RWPE1 (cell line): ENCODE results near the gene KRT9.

Source experiments
- CTCF ChIA-PET: fragments of 350-600 bp; sonication (Branson Sonifier 250); formaldehyde crosslinking; extraction: SDS; loops from one replicate; lab custom pipeline; 2021; lab: Yijun Ruan, JAX
- POLR2A ChIA-PET: fragments of 400-600 bp; formaldehyde crosslinking; extraction: SDS; loops from one replicate; lab custom pipeline; 2020; ENCODE audit warnings: antibody characterized with exemption; ENCODE audit not compliant: low non-redundant PET; lab: Yijun Ruan, JAX
- DNase-seq: peaks from one replicate; pipeline ENCODE4 v3.0.0; 2012; ENCODE audit warnings: low spot score
- H3K27ac ChIP-seq: fragments of 450-650 bp; 2 replicates; pipeline ENCODE4 v1.5.1; 2017
- TF ChIP-seq, protein P1 (sequence below): fragments of 450-650 bp; conservative IDR thresholded peaks from 2 replicates; pipeline ENCODE4 v1.5.1; 2017; ENCODE audit warnings: low read depth, mild to moderate bottlenecking

The KRT9 gene

DNA sequence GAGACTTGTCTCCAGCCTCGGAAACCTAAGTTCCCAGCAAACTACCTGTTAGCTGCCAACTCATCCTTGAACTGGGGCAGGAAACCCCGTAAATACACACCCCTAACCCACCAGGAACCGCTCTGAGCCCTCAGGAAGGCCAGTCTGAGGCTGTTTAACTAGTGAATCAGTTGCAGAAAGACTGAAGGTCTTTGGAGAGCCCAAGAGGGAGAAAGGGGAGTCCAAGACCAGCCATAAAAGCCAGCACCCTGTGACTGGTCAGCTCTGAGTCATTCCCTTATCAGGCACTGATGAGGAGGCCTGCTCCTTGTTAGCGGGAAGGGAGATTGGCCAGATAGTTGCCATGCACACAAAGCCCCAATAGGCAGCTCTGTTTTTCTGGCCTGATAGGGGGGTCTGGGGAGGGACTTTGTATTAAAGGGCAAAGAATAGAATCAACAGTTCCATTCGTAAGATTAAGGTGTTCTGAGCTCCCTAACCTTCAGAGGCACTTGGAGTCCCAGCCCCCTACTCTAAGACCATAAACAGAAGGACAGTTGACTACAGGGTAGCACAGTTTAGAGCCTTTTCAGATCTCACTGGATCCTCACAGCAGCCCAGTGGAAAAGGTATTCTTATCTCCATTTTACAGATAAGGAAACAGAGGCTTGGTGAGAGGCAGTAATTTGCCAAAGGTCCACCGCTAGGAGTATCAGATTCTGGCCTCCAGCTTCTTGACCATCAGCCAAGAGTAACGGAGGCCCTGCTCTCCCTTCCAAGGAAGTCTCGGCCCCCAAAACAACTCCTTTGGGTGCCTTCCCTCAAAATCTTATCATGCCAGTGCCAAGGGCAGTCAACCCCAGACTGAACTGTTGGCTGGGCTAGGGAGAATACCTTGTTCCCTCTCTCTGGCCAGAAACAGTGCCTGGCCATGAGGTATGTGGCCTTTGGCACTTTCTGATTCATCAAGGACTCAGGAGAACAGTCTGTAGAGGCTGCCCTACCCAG is 41.5 kb downstream of the KRT9 start:
- ChIA-PET CTCF (interaction anchor here (0.6 to 1.3 kb wide), 3 partner anchors 18 to 281 kb away, joined by 3 to 8 read pairs (median 4); no protein-coding TSS in a partner anchor), POLR2A (no interaction called here)
- peak; percentile 51 for DNase-seq
- peak overlapping the region; percentile 32; the same call in 1 of the 2 replicates for H3K27ac ChIP-seq
- TF ChIP-seq, protein P1, sequence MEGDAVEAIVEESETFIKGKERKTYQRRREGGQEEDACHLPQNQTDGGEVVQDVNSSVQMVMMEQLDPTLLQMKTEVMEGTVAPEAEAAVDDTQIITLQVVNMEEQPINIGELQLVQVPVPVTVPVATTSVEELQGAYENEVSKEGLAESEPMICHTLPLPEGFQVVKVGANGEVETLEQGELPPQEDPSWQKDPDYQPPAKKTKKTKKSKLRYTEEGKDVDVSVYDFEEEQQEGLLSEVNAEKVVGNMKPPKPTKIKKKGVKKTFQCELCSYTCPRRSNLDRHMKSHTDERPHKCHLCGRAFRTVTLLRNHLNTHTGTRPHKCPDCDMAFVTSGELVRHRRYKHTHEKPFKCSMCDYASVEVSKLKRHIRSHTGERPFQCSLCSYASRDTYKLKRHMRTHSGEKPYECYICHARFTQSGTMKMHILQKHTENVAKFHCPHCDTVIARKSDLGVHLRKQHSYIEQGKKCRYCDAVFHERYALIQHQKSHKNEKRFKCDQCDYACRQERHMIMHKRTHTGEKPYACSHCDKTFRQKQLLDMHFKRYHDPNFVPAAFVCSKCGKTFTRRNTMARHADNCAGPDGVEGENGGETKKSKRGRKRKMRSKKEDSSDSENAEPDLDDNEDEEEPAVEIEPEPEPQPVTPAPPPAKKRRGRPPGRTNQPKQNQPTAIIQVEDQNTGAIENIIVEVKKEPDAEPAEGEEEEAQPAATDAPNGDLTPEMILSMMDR: no peak

DNA sequence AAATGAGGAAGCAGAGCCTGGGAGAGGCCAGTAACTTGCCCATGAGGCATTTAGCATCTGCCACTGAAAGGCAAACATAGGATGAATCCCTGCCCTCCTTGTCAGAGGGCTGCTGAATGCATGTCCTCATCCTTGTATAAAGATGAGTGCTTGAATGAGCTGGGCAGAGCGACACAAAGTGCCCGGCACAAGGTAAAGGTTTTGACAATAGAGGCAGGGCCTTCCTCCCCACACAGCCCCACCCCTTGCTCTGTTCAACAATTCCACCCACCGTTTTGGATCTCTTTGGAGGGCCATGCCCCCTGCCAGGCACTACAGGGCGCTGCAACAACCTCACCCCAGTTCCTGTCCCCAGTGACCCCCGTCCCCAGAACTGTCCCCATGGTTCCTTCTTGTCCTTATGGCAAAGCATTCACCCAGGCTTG is 42.4 kb downstream of the KRT9 start:
- TF ChIP-seq, protein P1: no peak
- CTCF ChIA-PET: interaction anchor here (0.6 to 1.3 kb wide), 2 partner anchors 19 to 687 kb away, joined by 3 to 8 read pairs; no protein-coding TSS in a partner anchor
- H3K27ac ChIP-seq: peak overlapping the region; percentile 32
- no peak for DNase-seq
- POLR2A ChIA-PET: interaction anchor here (0.9 kb wide), 1 partner anchor 9 kb away, joined by 3 read pairs; no protein-coding TSS in a partner anchor

DNA sequence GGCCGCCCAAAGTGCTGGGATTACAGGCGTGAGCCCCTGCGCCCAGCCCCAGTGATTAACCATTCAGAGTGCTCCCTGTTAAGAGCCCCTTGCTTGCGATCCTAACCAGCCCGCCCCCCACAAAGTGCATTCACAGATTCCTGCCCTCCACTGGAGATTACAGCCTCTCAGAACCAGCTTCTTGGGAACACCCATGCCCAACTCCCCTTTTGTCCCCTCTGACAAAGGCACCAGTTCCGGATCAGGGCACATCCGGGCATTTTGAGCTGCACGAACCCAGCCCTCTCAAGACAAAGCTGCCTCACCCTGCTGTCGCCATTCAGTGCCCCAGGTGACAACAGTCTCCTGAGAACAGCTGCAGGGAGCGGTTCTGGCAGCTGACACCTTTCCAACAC is 42.9 kb downstream of the KRT9 start:
- TF ChIP-seq, protein P1: no peak
- ChIA-PET POLR2A (interaction anchor here (0.9 kb wide), 1 partner anchor 9 kb away, joined by 3 read pairs; no protein-coding TSS in a partner anchor), CTCF (interaction anchor here (0.6 to 1.3 kb wide), 3 partner anchors 11 to 686 kb away, joined by 3 to 8 read pairs (median 3); partner anchors contain the start of gene KRT15)
- peak overlapping the region; percentile 32 for H3K27ac ChIP-seq
- no peak for DNase-seq

DNA sequence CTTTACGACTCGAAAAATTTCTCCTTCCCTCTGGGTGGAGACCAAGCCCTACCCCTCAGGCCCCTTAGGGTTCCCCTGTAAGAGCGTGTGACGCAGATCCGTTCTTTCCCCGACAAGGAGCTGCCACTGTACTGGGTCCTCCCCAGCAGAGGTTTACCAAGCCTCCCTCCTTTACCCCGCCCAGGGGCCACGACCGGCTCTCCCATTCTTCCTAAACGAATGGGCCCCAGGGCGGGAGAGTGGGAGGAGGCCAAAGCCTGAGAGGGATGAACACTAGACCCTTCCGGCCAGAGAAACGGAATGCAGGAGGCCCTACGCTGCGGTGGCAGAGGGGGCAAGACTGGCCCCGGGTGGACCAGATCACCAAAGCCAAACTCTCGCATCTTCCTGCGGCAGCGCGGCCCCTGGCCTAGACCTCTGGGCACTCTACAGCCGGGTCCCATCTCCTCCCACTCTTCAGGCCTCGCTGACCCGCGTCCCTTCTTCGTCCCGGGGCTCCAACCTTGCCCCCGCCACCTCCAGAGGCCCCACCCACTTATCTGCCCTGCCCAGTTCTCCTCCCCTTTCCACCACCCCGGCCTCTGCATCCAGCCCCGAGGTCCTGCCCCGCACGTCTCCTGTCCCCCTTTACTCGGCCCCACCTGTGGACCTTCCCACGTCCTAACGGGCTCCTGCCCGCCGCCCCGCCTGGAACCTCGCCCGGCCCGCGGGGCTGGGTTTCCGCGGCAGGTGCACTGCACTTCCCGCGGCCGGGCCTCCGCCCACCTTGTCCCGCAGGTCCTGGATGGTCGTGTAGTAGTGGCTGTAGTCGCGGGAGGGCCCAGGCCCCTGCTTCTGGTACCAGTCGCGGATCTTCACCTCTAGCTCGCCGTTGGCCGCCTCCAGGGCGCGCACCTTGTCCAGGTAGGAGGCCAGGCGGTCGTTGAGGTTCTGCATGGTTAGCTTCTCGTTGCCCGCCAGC is 44.5 kb downstream of the KRT9 start:
- CTCF ChIA-PET: interaction anchor here (1.1 to 1.2 kb wide), 2 partner anchors 9 to 21 kb away, joined by 3 to 6 read pairs; partner anchors contain the start of gene KRT15
- TF ChIP-seq, protein P1: no peak
- no peak overlapping the region for H3K27ac ChIP-seq
- POLR2A ChIA-PET: interaction anchor here (0.5 kb wide), 1 partner anchor 137 kb away, joined by 4 read pairs; no protein-coding TSS in a partner anchor
- no peak for DNase-seq

DNA sequence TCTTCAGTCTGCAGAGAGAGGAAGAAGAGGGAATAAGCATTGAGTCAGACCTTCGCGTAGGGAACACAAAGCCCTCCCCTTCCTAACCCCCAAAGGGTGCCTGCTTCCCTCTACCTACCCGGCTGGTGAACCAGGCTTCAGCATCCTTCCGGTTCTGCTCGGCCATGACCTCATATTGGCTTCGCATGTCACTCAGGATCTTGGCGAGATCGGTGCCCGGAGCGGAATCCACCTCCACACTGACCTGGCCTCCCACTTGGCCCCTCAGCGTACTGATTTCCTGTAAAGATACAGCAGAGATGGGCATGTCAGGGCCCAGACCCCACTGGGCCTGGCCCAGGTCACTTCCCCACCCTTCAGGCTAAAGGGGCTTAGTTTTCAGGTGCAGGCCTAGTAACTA is 47.6 kb downstream of the KRT9 start:
- TF ChIP-seq, protein P1: no peak
- POLR2A ChIA-PET: no interaction called here
- no peak for DNase-seq
- peak overlapping the region; percentile 45 for H3K27ac ChIP-seq
- CTCF ChIA-PET: interaction anchor here (0.6 kb wide), 1 partner anchor 980 kb away, joined by 3 read pairs; no protein-coding TSS in a partner anchor
